NCI-H526 treated with DMSO at 0.1 percent for 48 hours (cell line): ENCODE measurements around the gene LRIT2.
A peak's percentile ranks its signal among the peaks of the same experiment; 100 is the strongest.

Experiments used
- DNase-seq: peaks from one replicate; lab custom pipeline; 2025; lab: John Stamatoyannopoulos, UW

Gene LRIT2

GRCh38 chr10:84205049-84205852 lies 20.1 kb downstream of the LRIT2 start:
- peak; percentile 23 for DNase-seq

- DNase-seq, result no peak
Observed at GRCh38 chr10:84204610-84205009, 20.7 kb downstream of the LRIT2 start.

DNA sequence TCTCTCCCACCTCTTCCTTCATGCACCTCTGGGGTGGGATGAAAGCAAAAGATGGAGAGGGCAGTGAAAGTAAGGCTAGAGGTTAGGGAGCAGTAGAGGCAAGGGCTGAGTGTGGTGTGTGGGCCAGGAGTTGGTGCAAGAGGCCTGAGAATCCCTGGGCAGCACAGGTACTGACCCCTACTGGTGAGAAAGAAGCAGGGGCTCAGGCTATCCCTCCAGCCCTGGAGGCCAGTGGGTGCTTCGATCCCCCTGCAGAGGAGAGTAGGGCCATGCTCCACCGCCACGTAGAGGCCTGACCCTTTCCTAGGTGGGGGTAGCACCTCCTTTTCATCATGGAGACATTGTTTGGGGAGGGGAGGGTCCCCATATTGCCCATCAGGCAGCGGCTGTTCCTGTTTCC lies 21.2 kb downstream of the LRIT2 start:
- no peak for DNase-seq

GRCh38 chr10:84202349-84202748 lies 23.0 kb downstream of the LRIT2 start:
- no peak for DNase-seq

DNA sequence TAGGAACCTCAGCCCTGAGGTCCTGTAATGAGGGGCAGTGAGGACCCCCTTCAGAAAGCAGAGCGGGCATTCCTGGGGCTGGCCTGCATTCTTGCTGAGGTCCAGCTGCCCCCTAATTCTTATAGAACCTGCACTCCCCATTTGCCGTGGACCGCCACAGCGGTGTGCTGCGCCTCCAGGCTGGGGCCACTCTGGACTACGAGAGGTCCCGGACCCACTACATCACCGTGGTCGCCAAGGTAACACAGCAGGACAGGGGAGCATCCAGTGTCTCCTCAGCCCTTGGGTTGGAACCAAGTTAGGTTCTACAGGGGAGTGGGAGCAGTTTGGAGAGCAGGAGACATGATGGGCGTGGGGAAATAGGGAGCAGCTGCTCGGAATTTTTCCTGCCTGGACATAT lies 23.7 kb downstream of the LRIT2 start:
- no peak for DNase-seq

- DNase-seq, result no peak
Observed at GRCh38 chr10:84201244-84201606, 24.1 kb downstream of the LRIT2 start.

DNA sequence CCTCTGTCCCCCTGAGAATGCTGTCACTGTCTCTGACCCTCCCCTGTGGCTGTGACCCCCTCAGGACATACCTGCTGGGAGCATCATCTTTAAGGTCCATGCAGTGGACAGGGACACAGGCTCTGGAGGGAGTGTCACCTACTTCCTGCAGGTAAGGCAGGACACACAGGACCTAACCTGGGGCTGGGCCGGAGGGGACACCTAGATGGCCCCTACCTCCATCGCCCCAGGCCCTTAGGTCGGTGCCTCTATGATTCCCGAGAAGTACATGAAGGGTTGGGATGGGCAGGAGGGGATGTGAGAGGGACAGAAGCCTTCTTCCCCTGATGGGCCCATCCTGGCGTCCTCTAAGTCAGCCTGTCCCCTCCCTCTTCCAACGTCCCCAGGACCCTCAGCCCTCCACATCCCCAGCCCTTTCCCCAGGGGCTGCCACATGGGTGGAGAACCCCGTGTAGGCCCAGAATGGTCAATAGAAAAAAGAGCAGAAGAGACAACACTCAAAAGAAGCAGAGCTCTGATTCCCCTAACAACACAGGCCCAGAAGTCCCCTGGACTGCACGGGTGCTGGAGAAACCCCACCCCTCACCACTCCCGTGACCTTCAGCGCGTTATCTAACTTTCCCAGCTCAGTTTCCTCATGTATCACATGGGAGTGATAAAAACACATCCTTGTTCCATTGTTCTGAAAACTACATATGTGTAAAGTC lies 24.7 kb downstream of the LRIT2 start:
- DNase-seq, result no peak

DNA sequence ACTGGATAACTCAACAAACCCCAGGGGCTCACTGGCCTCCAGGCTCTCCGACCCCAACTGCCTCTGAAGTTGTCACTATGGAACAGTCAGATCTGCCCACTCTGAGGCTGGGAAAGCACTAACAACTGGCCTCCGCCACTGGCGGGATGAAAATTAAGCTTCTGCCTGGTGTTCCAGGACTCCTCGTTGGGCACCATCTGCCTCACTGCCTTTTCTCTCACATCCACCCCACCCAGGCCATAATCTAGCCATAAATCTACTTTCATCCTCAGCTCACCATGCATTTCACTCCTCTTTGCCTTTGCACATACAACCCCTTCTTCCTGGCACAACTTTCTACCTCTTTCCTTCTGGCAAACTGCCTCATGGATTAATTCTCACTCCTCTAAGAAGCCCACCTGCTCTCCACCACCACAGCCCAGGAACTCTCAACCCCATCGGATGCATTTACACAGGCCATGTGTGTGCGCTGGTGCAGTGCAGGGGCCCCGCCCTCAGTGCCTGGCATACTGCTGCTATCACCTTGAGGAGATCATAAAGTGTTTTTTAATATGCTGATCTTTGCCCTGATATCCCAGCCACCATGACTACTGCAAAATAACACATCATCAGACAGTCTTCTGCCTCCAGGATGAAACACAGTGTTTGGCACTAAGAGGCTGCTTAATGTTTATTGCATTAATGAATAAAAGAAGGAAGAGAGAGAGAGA lies 27.0 kb downstream of the LRIT2 start:
- DNase-seq, result no peak

DNA sequence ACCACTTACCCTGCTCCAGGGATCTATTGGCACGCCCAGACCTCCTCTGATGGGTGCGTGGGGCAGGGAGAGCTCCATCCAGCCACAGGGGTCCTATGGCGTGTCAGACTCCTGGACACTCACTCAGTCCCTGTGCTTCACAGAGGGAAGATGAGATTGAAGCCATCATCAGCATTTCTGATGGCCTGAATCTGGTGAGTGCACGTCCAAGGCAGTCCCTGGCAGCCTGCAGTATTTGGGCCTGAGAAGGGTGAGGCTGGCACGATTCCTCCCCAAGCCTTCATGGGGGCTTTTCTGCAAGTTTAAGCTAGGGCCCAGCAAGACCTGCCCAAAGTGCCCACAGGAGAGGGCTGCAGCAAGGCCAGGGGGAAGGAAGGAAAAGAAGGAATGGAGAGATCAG lies 27.7 kb downstream of the LRIT2 start:
- no peak for DNase-seq

DNA sequence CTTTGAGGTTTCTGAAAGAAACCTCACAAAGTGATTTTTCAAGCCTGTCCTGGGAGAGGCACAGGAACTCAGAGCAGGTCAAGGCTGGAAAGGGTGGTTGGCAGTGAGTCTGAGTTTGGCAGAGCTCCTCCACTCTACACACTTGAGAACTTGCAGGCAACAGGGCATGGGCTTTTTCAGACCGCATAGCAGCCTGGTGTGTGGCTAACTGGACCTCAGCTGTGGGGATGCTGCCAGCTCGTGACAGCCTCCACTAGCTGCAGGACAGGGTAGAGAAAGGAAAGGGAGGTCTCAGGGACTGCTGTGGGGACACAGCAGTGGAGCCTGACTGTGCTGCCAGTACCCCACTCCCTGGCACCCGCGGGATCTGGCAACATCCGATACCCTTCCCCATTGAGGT lies 28.4 kb downstream of the LRIT2 start:
- DNase-seq, result no peak

- DNase-seq, result no peak
Observed at GRCh38 chr10:84196083-84196482, 29.3 kb downstream of the LRIT2 start.

GRCh38 chr10:84195044-84195830 lies 30.1 kb downstream of the LRIT2 start:
- no peak for DNase-seq

DNA sequence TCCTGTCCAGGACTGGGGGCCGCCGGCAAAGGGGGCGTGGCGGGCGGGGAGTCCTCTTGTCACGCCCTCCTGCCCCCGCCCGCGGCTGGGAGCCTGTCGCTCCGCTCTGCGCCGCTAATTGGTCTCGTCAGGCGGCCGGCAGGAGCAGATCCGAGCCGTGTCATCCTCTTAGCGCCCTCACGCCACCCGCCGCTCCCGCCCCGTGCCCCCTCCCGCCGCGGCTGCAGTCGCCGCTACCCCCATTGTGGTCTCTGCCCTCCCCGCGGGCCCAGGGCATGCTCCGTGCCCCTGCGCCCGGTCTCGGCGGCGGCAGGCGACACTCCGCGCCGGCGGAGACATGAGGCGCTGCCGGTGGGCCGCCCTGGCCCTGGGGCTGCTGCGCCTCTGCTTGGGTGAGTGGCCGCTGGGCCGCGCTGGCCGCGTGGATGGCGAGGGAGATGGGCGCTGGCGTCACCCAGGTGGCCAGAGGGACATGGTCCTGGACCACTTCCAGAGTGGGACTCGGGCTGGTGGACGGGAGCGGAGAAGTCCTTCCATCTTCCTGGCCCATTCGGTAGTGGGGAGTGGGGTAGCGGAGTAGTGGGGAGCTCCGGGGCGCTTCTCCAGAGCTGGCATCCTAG lies 30.8 kb downstream of the LRIT2 start, which contains the start of gene CDHR1:
Gene CDHR1, plus strand, starts transcription at position 114 of the 620 bp plus-strand sequence. Its CDS starts 224 bp downstream, at position 338.
- peak; percentile 4 for DNase-seq

GRCh38 chr10:84193846-84194423 lies 31.4 kb downstream of the LRIT2 start:
- DNase-seq, result no peak

DNA sequence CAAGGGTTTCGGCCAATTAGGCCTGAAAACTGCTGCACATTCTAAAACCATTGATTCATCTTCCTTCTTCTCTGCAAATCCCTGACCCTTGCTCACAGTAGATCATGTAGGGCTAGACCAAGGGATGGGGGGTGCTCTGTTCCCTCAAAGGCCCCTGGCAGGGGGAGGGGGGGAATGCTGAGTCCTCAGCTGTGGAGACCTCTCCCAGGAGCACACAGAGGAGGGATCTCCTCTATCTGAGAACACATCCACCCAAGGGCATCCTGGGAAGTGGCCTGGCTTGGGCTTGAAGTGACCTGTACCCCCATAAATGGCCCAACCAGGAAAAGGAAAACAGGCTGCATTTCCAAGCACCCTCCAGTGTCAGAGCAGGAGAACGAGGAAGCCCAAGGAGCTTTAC lies 32.0 kb downstream of the LRIT2 start:
- DNase-seq, result no peak

- no peak for DNase-seq
Observed at GRCh38 chr10:84191106-84191505, 34.2 kb downstream of the LRIT2 start.

DNA sequence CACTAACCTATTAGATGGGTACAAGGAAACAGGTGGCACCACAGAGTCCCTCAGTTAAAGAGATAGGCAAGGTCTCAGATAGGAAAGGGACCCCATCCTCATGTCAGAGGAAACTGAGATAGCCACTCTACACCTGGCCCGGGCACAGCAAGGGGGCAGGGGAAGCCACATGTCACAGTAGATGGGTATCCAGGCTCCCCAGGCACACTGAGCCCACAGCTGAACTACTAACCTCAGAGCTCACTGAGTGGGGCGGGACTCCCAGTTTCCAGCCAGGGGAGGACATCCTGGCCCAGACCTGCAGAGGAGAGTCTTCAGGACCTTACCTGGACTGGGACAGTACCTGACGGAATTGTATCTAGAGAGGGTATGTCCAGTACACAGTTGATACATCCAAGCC lies 34.7 kb downstream of the LRIT2 start:
- no peak for DNase-seq

GRCh38 chr10:84188815-84189214 lies 36.5 kb downstream of the LRIT2 start:
- no peak for DNase-seq

DNA sequence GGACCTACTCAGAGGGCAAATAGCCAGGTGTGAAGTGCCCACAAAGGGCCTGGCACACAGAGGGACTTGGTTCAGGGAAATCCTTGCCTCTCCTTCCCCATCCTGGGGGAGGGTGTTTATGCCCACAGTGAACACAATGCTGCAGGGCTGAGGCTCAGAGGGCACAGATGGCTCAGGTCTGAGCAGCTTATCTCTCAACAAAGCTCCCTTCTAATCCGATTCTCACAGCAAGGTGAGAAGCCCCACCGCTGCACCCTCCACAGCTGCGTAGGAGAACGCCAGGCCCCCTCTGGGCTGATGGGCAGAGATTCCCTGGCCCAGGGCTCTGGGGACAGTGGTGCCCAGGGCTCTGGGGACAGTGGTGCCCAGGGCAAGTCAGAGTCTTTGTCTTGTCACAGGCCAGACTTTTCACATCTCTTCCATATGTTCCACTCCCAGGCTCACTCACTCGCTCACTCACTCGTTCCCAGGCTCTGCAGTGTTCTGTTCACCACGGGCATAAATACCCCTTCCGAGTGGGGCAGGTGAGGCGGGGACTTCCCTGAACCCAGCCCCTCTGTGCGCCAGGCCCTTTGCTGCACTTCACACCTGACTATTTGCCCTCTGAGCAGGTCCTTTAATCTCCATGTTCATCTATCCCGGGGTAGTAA lies 39.7 kb downstream of the LRIT2 start:
- DNase-seq, result no peak

- no peak for DNase-seq
Observed at GRCh38 chr10:84184517-84184916, 40.8 kb downstream of the LRIT2 start.

DNA sequence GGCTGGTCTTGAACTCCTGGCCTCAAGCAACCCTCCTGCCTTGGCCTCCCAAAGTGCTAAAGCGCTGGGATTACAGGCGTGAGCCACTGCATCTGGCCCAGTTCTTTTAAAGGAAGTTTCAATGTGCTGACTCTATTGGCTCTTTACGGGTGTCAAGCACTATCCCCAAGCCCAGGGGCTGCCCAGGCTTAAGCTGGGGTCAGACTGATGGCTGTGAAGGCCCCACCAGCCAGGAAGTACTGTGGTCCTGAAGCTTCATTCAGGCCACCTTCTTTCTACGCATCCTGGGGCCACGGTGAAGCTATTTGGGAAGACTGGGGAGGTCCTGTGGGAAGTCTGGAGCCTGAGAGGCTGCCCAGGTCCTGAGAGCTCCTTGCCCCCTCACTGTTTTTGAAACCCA lies 43.7 kb downstream of the LRIT2 start:
- no peak for DNase-seq
